Choroid plexus epithelial cell (primary cell): ENCODE measurements around the gene DHX8.

Experiments used
- DNase-seq: peaks from one replicate; pipeline ENCODE4 v3.0.0-alpha.2; 2010; ENCODE audit warnings: low read depth
- H3K4me3 ChIP-seq: 2 replicates; pipeline ENCODE4 v1.5.1; 2011; ENCODE audit warnings: low read depth, mild to moderate bottlenecking, control low read depth, low read length, moderate library complexity
- TF ChIP-seq, protein P1 (sequence below): conservative IDR thresholded peaks from 2 replicates; pipeline ENCODE4 v1.5.1; 2011; ENCODE audit warnings: low read depth, mild to moderate bottlenecking, control low read depth, inconsistent platforms, low read length, moderate library complexity

Gene DHX8

GRCh38 chr17:43543300-43543699, 59.5 kb downstream of the DHX8 start:
- DNase-seq = no peak
- no peak overlapping the region for H3K4me3 ChIP-seq

GRCh38 chr17:43543771-43544575, 60.2 kb downstream of the DHX8 start:
- no peak for DNase-seq
- TF ChIP-seq, protein P1, sequence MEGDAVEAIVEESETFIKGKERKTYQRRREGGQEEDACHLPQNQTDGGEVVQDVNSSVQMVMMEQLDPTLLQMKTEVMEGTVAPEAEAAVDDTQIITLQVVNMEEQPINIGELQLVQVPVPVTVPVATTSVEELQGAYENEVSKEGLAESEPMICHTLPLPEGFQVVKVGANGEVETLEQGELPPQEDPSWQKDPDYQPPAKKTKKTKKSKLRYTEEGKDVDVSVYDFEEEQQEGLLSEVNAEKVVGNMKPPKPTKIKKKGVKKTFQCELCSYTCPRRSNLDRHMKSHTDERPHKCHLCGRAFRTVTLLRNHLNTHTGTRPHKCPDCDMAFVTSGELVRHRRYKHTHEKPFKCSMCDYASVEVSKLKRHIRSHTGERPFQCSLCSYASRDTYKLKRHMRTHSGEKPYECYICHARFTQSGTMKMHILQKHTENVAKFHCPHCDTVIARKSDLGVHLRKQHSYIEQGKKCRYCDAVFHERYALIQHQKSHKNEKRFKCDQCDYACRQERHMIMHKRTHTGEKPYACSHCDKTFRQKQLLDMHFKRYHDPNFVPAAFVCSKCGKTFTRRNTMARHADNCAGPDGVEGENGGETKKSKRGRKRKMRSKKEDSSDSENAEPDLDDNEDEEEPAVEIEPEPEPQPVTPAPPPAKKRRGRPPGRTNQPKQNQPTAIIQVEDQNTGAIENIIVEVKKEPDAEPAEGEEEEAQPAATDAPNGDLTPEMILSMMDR = no peak
- peak overlapping the region; percentile 8 for H3K4me3 ChIP-seq

More at GRCh38 chr17:43543300-43543699, 59.5 kb downstream of the DHX8 start:
- TF ChIP-seq, protein P1 = no peak

- TF ChIP-seq, protein P1 = no peak
- peak overlapping the region; percentile 60 for H3K4me3 ChIP-seq
- DNase-seq = no peak
Measured at GRCh38 chr17:43545383-43545632, 61.5 kb downstream of the DHX8 start.

DNA sequence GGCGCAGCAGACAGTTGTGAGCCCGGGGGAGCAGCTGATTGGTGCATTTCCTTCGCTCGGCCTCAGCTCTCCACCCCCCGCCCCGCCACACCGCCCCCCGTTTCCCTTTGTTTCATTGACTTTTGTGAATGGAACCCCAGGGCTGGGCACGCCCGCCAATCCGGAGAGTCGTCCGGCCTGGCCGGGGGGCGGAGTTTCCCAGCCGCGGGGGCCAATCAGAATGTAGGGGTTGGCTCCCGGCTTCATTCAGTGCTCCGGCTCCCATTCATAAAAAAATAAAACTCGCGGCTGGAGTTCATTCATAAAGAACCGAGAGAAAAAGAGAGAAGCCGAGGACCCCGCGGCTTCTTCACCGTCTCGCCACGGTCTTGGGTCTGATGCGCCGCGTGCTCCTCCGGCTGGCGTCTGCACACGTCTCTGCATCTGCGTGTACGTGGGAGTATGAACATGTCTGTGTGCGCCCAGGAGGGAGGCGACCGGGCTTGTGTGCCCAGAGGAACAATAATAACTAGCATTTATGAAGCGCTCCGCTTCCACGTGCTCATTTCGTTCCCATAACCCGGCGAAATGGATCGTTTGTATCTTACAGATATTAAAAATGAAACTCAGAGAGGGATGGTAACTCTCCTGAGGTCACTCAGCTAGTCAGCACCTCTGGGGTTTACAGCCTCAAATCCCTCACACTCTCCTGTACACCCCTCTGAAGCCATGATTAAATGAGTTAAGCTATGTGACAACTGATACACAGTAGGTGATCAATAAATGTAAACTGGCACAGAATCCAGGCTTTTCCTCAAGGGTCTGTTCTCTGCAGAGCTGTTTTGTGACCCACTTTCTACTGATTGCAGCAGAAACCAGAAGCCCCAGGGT, 62.8 kb downstream of the DHX8 start, which contains the start of gene ETV4:
Gene ETV4, minus strand, starts transcription at position 22 of the 870 bp plus-strand sequence. CDS start 723 bp downstream, outside the sequence.
- DNase-seq = peak; percentile 95
- peak within 1 kb of the TSS; percentile 60 for H3K4me3 ChIP-seq
- TF ChIP-seq, protein P1 = no peak

DNA sequence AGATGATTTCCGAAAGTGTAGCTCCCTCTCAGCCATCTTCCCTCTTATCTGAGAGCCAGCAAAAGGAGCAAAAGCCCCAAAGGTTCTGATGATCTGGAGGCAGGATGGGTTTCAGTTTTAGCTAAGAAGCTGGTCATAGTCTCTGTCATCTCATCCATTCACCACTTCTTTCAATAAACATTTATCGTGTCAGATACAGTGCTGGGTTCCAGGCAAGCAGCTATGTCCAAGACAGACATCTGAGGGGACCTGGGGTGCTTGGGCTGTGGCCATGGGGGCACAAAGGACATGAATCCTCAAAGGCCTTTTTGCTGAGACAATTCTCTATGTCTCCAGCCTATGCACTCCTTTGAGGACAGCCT, 63.4 kb downstream of the DHX8 start:
- no peak for DNase-seq
- TF ChIP-seq, protein P1 = no peak
- no peak overlapping the region for H3K4me3 ChIP-seq

- TF ChIP-seq, protein P1 = no peak
- no peak for DNase-seq
- no peak overlapping the region for H3K4me3 ChIP-seq
Measured at GRCh38 chr17:43547659-43548256, 64.0 kb downstream of the DHX8 start.
